ENCODE measurements around the gene RBM12.
A peak's percentile ranks its signal among the peaks of the same experiment; 100 is the strongest.

Gene RBM12

DNA sequence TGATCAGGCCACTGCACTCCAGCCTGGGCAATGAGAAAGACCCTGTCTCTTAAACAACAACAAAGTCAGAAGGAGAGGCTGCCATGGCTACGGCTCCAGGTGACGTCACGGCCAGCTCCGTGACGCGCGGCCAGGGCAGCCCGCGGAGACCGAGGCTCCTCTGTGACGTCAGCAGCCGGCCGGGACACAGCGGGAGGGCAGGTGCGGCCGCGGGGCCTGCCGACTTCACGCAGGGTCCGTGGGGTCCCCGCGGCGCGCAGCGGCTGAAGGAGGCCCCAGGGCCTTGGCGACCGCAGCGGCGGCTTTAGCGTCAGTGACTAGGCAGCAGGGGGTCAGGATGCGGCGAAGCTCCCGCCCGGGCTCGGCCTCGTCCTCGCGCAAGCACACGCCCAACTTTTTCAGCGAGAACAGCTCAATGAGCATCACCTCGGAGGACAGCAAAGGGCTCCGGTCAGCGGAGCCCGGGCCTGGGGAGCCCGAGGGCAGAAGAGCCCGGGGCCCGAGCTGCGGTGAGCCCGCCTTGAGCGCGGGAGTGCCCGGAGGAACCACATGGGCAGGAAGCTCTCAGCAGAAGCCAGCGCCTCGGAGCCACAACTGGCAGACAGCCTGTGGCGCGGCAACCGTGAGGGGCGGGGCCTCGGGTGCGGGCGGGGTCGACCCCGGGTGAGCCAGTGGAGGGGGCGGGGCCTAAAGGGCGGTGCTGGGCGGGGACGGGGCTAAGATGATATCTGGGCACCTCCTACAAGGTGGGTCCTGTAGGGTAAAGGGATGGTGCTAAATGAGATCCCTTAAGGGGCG, 48.8 kb downstream of the RBM12 start, which contains the start of gene SPAG4:
Gene SPAG4, plus strand, starts transcription at position 163 of the 798 bp plus-strand sequence. Its CDS starts 175 bp downstream, at position 338.
- Histone ChIP-seq H3K4me1 (ENCODE audit: insufficient read depth, low read length) (no peaks in the 10 kb centered on the region), H3K9me3 (ENCODE audit: control insufficient read depth, insufficient read depth, low read length) (no peaks in the 10 kb centered on the region), H3K36me3 (ENCODE audit: insufficient read depth, low read length) (no peaks in the 10 kb centered on the region), H3K9ac (ENCODE audit: low read depth, low read length) (peak within 1 kb of the TSS; percentile 64)

GRCh38 chr20:35611482-35611881, 53.2 kb downstream of the RBM12 start:
- no peaks in the 10 kb centered on the region for H3K9me3 ChIP-seq (ENCODE audit: control insufficient read depth, insufficient read depth, low read length)
- H3K4me1 ChIP-seq (ENCODE audit: insufficient read depth, low read length) = no peaks in the 10 kb centered on the region
- H3K36me3 ChIP-seq (ENCODE audit: insufficient read depth, low read length) = no peaks in the 10 kb centered on the region
- no peak overlapping the region for H3K9ac ChIP-seq (ENCODE audit: low read depth, low read length)

DNA sequence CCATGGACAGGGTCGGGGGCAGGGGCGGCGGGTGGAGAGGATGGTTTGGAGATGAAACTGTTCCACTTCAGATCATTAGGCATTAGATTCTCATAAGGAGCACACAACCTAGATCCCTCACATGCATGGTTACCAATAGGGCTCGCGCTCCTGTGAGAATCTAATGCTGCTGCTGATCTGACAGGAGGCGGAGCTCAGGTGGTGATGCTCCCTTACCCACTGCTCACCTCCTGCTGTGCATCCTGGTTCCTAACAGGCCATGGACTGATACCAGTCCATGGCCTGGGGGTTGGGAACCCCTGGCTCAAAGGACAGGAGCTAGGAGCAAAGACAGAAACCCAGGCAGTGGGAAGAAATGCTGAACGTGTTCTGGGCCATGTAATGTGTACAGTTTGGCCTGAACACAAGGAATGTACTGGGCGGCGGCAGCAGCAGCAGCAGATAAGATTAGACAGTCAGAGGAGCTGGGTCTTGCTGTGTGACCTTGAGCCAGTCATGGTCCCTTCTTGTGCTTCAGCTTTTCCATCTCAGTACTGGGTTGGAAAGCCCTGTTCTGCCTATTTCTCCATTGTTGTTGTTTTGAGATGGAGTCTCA, 53.8 kb downstream of the RBM12 start:
- Histone ChIP-seq H3K36me3 (ENCODE audit: insufficient read depth, low read length) (no peaks in the 10 kb centered on the region), H3K9ac (ENCODE audit: low read depth, low read length) (no peak overlapping the region), H3K4me1 (ENCODE audit: insufficient read depth, low read length) (no peaks in the 10 kb centered on the region), H3K9me3 (ENCODE audit: control insufficient read depth, insufficient read depth, low read length) (no peaks in the 10 kb centered on the region)

GRCh38 chr20:35607003-35607735, 57.5 kb downstream of the RBM12 start:
- Histone ChIP-seq H3K4me1 (ENCODE audit: insufficient read depth, low read length) (no peaks in the 10 kb centered on the region), H3K36me3 (ENCODE audit: insufficient read depth, low read length) (no peaks in the 10 kb centered on the region), H3K9me3 (ENCODE audit: control insufficient read depth, insufficient read depth, low read length) (no peaks in the 10 kb centered on the region), H3K9ac (ENCODE audit: low read depth, low read length) (no peak overlapping the region)

GRCh38 chr20:35606127-35606526, 58.6 kb downstream of the RBM12 start:
- Histone ChIP-seq H3K4me1 (ENCODE audit: insufficient read depth, low read length) (no peaks in the 10 kb centered on the region), H3K9me3 (ENCODE audit: control insufficient read depth, insufficient read depth, low read length) (no peaks in the 10 kb centered on the region), H3K9ac (ENCODE audit: low read depth, low read length) (no peak overlapping the region), H3K36me3 (ENCODE audit: insufficient read depth, low read length) (no peaks in the 10 kb centered on the region)

DNA sequence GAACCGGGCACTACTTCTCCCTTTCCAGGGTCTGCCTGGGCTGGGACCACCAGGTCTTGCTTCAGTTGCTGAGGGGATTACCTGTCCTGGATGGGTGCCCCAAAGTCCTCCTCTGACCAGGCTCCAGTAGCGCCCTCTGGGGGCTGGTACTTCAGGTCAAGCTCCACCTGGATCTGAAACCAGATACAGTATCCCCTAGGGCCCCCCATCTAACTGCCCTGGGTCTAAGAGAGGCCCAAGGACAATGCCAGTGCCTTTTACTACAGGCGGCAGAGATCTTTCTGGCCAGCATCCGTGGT, 60.3 kb downstream of the RBM12 start:
- H3K4me1 ChIP-seq (ENCODE audit: insufficient read depth, low read length) = no peaks in the 10 kb centered on the region
- no peaks in the 10 kb centered on the region for H3K36me3 ChIP-seq (ENCODE audit: insufficient read depth, low read length)
- no peaks in the 10 kb centered on the region for H3K9me3 ChIP-seq (ENCODE audit: control insufficient read depth, insufficient read depth, low read length)
- no peak overlapping the region for H3K9ac ChIP-seq (ENCODE audit: low read depth, low read length)

DNA sequence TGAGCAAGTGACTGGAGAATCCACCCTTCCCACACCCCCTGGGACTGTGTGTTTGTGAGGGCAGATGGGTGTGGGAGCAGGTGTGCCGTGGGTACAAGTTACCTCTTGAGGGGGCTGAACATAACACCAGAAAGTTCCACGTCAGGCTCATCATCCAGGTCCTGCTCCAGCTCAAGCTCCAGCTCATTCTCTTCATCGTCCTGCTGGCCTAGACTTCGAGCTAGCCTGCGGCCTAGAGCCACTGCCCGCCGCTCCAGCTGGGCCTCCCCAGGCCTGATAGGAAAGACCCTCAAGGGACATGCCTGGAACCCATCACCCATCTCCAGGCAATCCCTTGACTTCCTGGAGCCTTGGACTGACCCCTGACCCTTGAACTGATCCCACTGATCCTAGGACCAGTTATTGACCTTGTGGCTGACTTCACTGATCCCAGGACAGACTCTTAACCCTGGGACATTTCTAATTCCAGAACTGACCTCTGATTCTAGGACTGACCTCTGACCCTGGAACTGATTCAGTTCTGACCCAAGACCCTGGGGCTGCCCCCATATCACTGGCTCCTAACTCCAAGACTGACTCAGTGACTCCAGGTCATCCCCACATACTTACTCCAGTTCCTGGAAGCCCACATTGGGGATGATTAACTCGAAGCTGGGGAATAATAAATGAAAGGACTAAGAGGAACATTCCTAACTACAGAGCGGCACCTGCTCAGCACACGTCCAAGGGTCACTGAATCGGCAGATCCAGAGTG, 60.8 kb downstream of the RBM12 start:
- Histone ChIP-seq H3K9ac (ENCODE audit: low read depth, low read length) (no peak overlapping the region), H3K4me1 (ENCODE audit: insufficient read depth, low read length) (no peaks in the 10 kb centered on the region), H3K9me3 (ENCODE audit: control insufficient read depth, insufficient read depth, low read length) (no peaks in the 10 kb centered on the region)

DNA sequence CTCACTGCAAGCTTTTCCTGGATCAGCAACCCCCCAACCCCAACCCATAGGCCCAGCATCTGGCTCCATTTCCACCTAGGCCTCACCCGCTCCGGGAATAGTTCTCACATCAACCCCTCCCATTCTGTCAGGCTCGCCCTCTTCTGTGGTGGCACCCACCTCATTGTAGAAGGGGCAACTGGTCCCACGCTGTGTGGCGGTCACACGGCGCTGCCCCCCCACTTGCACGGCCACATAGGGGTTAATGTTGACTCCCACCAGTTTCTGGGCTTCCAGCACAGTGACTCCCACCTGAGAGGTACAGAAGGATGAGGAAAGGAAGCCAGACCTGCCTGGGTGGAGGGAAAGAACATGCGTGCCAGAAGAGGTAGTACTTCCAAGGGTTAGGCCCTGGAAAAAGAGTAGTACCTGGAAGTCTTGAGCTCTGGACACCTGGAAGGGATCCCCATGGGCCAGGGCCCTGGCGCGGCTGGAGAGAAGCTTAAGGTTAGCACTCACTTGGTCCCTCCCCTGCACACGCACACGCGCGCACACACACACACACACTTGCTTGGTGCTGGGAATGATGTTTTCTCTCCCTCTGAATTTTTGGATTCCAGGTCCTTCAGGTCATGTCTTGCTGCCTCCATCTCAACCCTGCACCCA, 61.7 kb downstream of the RBM12 start:
- Histone ChIP-seq H3K36me3 (ENCODE audit: insufficient read depth, low read length) (no peaks in the 10 kb centered on the region), H3K9me3 (ENCODE audit: control insufficient read depth, insufficient read depth, low read length) (no peaks in the 10 kb centered on the region), H3K4me1 (ENCODE audit: insufficient read depth, low read length) (no peaks in the 10 kb centered on the region), H3K9ac (ENCODE audit: low read depth, low read length) (no peak overlapping the region)

More for the DNA sequence above, 60.8 kb downstream of the RBM12 start:
- no peaks in the 10 kb centered on the region for H3K36me3 ChIP-seq (ENCODE audit: insufficient read depth, low read length)

GRCh38 chr20:35601990-35602389, 62.7 kb downstream of the RBM12 start:
- no peaks in the 10 kb centered on the region for H3K36me3 ChIP-seq (ENCODE audit: insufficient read depth, low read length)
- no peaks in the 10 kb centered on the region for H3K4me1 ChIP-seq (ENCODE audit: insufficient read depth, low read length)
- H3K9ac ChIP-seq (ENCODE audit: low read depth, low read length) = peak overlapping the region; percentile 48; the same call in 1 of the 2 replicates
- H3K9me3 ChIP-seq (ENCODE audit: control insufficient read depth, insufficient read depth, low read length) = no peaks in the 10 kb centered on the region

DNA sequence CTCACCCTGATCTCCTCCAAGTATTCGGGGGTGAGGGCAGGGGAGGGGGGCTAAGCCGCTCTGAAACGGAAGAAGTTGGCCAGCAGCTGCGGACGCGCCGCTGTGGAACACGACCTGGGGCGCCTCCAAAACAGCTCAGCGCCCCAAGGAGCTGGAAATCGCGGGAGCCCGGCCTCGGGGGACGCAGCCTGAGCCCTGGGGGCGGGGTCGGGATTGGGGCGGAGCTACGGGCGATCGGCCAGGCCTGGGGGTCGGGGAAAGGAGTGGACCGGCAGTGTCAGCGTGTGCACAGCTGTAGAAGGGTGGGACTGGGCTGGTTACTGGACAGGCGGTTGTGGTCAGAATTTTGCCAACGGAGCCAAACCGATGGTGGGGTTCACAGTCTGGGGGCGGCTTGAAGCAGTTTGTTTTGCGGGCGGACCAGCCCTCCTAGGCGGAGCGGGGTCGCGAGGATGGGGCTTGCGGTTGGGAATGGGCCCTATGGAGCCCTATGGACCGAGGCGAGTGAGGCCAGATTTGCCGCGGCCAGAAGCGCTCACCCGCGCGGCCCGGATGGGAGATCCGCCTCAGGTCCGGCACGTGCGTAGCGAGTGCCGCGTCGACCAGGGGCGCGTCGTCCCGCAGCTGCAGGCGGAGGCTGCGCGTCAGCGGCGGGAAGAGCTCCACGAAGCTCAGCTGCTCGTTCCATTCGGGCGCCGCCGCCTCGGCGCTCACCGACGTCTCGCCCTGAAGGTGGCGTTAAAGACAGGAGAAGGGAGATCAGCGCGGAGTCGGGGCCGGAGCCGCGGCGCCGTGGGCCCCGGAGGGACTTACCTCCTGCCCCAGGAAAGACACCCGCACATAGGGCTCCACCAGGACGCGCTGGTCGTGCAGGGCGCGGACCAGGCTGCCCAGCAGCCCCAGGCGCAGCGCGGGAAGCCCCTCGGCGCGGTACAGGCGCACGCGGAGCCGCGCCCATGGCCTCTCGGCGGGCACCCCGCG, 63.4 kb downstream of the RBM12 start:
- peak overlapping the region; percentile 48 for H3K9ac ChIP-seq (ENCODE audit: low read depth, low read length)
- no peaks in the 10 kb centered on the region for H3K9me3 ChIP-seq (ENCODE audit: control insufficient read depth, insufficient read depth, low read length)
- no peaks in the 10 kb centered on the region for H3K4me1 ChIP-seq (ENCODE audit: insufficient read depth, low read length)
- H3K36me3 ChIP-seq (ENCODE audit: insufficient read depth, low read length) = no peaks in the 10 kb centered on the region

DNA sequence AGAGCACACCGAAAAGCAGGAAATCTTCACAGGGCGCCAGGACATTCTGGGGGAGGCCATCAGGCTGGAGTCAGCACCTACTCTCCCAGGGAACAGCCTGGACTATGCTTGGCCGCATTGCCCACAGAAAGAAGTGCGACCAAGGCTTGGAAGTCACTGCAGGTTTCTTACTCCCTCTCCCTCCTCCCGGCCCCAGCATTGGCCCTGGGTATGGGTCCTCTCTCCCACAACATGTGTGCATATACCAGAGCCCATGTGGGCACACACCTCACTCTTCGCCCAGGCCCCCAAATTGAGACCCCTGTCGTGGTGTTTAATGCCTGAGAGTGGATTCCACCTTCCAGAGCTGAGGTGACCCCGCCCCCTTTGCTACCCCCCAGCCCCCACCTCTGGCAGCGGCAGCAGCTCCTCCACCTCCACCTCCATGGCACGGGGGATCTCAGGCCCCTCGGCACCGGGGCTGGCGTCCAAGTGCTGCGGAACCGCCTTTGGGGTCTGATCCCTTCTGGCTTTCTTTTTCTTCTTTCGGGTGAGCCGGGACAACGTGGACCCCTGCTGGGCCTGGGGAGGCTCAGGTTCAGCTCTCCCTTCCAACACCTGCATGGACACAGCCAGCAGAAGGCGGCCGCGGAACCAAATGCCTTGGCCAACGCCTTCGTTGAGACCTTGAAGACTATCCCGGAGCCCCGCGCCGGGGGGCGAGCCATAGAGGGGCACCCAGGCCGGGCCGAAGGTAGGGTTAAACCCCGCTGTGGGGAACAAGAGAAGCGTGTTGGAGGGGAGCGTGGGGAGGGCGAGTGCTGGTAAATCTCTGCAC, 64.3 kb downstream of the RBM12 start:
- no peaks in the 10 kb centered on the region for H3K36me3 ChIP-seq (ENCODE audit: insufficient read depth, low read length)
- no peaks in the 10 kb centered on the region for H3K9me3 ChIP-seq (ENCODE audit: control insufficient read depth, insufficient read depth, low read length)
- H3K9ac ChIP-seq (ENCODE audit: low read depth, low read length) = peak overlapping the region; percentile 48
- H3K4me1 ChIP-seq (ENCODE audit: insufficient read depth, low read length) = no peaks in the 10 kb centered on the region

GRCh38 chr20:35599776-35600120, 65.0 kb downstream of the RBM12 start:
- no peak overlapping the region for H3K9ac ChIP-seq (ENCODE audit: low read depth, low read length)
- no peaks in the 10 kb centered on the region for H3K36me3 ChIP-seq (ENCODE audit: insufficient read depth, low read length)
- no peaks in the 10 kb centered on the region for H3K4me1 ChIP-seq (ENCODE audit: insufficient read depth, low read length)

More at GRCh38 chr20:35599776-35600120, 65.0 kb downstream of the RBM12 start:
- no peaks in the 10 kb centered on the region for H3K9me3 ChIP-seq (ENCODE audit: control insufficient read depth, insufficient read depth, low read length)

Measured in ES-I3 (cell line).